GM18519 (cell line): Measurements from ENCODE around the gene APP.

ENCODE experiments used
- ATAC-seq: cut with Tn5 transposase; IDR thresholded peaks from one replicate; pipeline ENCODE4 v1.9.1; 2021; ENCODE audit warnings: mild to moderate bottlenecking, moderate library complexity; ENCODE audit not compliant: unreplicated experiment, low FRiP score

Gene APP

DNA sequence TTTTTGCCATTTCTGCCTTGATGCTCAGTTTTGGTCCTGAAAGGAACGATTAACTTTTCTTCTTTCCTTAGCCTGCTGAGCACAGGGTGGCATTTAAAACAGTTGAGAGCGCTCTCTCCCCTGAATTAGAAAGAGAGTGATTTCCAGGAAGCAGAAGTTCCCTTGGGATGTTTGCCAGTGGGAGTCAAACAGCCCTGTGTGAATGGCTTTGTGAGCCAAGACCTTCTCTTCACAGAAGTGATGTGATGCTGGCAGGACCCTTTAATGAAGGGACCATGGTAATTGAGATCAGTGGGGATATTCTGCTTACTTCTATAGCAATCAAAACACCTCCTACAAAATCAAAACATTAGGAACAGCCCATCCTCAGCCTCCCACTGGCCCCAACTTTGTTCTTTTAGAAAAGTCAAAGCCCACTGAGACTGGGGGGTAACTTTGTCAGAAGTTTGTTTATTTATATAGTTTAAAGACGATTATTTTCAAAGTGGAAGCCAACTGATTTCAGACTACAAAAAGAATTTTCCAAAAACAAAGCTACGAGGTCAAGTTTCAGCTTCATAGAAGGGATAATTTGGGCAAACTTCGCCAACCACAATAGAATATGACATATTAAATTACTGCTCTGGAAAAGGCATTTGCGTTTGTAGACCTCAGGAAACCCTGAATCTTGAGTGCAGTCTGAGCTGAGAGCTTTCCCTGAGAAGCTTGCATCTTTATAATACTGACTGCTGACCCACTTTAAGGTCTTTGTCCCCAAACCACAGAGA, 313.1 kb downstream of the APP start:
- ATAC-seq: no peak

DNA sequence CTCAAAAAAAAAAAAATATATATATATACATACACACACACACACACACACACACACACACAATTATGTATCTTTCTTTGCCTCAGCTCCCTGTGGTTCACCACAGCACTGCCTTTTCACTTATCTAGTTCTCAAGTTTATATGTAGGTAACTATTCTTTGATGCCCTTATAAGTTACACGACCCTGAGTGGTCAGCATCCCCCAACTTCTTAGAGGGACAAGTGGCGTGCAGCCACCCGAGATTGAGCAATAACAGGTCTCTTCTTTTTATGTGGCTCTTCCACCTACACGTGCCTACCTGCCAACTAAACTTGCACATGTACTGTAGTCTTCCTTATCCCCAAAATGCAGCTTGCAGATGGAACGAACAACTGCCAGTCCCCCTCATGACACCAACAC, 315.0 kb downstream of the APP start:
- no peak for ATAC-seq

- ATAC-seq: no peak
Measured at GRCh38 chr21:25850126-25850842, 320.3 kb downstream of the APP start.

DNA sequence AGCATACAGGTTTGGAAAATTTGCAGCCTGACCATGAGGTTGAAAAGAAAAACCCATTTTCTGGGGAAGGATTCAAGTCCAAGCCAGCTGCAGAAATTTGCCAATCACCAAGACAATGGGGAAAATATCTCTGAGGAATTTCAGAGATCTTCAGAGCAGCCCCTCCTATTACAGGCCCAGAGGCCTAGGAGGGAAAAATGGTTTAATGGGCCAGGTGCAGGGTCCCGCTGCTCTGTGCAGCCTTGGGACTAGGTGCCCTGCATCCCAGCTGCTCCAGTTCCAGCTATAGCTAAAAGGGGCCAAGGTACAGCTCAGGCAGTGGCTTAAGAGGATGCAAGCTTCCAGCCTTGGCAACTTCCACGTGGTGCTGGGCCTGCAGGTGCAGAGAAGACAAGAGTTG, 322.3 kb downstream of the APP start:
- ATAC-seq: no peak

GRCh38 chr21:25845729-25846256, 324.8 kb downstream of the APP start:
- peak; percentile 68 for ATAC-seq

GRCh38 chr21:25842925-25843324, 327.6 kb downstream of the APP start:
- ATAC-seq: no peak

DNA sequence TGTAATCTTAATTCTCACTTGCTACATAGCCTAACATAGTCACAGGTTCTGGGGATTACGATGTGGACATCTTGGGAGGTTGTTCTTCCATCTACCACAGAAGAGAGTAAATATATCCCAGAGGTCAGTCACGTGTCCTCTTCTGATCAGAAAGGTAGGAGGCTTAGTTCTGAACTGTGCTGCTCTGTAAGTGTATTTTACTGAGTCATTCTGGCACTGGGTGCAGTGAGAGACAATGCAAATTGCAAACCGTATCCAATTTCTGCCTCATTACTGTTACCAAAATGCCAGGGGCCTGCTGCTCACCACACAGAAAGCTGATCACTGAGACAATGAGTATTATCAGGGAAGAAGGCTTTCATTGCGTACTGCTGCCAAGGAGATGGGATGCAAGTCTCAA, 331.8 kb downstream of the APP start:
- ATAC-seq: no peak

DNA sequence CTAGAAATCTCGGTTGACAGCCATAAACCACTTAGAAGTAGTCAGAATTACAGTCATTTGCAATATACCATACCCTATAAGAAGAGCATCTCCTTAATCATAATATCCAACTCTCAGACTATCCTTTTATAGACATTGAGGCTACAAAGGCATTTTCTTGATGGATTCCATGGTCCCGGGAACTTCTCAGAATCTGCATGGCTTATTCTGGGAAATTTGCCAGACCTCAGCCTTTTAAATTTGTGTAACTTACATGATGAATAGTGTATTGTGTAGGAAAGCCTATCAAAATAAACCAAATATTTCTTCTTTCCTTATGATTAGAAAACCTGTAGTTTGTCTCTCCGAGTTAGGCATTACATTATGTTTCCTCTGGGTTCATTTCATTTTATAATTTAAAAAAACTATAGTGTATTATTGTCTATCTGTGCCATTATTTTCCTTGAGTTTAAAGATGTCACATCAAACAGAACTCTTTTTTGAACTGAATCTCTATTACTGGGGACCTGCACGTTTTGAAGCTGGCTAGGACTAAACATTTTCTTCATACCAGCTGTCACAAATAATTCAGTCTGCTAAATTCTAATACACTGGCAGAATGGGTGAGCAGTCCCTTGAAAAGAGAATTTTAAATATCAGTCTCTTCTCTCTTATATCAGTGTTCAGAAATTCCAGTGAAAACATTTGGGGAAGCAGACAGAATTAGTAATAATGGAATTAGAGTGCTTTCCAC, 332.9 kb downstream of the APP start:
- no peak for ATAC-seq

DNA sequence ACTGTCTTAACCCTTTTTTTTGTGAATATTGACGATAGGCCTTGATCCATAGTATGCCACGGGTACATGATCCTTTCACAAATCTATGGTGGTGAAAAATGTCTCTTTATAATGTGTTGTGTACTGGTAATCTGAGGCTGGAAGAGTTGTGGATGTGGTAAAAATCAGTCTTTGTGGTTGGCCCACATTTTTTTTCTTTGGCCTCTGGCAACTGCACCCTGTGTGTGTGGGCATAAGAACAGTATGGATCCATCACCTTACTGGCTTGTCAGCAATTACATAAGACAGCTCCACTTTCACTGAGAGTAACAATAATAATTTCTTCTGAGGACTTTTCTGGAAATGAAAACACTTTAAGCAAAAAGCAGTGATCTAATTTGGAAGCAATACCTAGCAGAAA, 334.2 kb downstream of the APP start:
- ATAC-seq: no peak

DNA sequence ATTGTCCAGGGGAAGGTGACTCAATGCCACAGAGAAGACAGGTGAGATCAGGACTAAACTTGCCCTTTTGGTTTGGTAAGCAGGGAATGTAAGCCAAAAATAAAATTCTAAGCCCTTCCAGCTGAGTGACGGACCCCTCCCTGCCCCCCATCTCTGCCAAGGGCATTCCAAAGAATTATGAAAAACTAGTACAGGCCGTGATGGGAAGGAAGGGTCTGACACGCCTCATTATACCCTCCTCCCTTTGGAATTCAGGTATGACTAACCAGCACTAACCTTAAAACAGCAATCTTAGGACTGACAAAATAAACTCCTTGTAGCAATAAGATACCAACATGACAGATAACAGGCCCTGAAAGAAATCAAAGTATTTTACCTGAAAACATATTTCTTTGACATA, 336.2 kb downstream of the APP start:
- ATAC-seq: no peak

GRCh38 chr21:25831300-25831960, 339.1 kb downstream of the APP start:
- ATAC-seq: no peak
